A172 (cell line): ENCODE data around the gene BRAF. TPM values are rescaled to one million over a fixed set of nuclear protein-coding genes. Genes with fewer than 3 reads are reported as not detected.

ENCODE experiments used
- total RNA-seq: library from RNA; depleted of rRNA; stranded (reverse); fragments of >200 nt; shearing (Covaris generic); gene quantifications from 2 replicates; pipeline ENCODE4 v1.2.3, GENCODE V29; 2014; rRNA removed

The BRAF gene
- total RNA-seq, 1 experiment from 2014 or later, result 7.7 TPM

Other genes starting within 250 kb of the BRAF start
- 227 and 304 TPM in 2 replicates for gene NDUFB2, start 228.2 kb downstream of the BRAF start, total RNA-seq
- gene MRPS33, start 90.0 kb upstream of the BRAF start, total RNA-seq, result 30.1 and 41.0 TPM in 2 replicates
- 0.34 and 0.50 TPM in 2 replicates for gene TMEM178B, start 149.1 kb upstream of the BRAF start, total RNA-seq